Retinal pigment epithelial cell (primary cell): Measurements from ENCODE around the gene NOTCH2NLA.
"Not testable (repeated sequence)": the region's sequence is repeated elsewhere in the genome, so short reads cannot be mapped to it uniquely, and the experiment has no call there.

Experiments used
- DNase-seq: peaks from one replicate; pipeline ENCODE4 v3.0.0-alpha.2; 2010; ENCODE audit warnings: low read depth
- H3K4me3 ChIP-seq: 2 replicates; pipeline ENCODE4 v1.5.1; 2011; ENCODE audit warnings: mild to moderate bottlenecking, low read length, control low read depth, moderate library complexity

The NOTCH2NLA gene

GRCh38 chr1:146228710-146229477 lies at the start of gene NOTCH2NLA:
Gene NOTCH2NLA, minus strand, starts transcription at chr1:146229021. Its CDS starts 39,684 bp downstream, at chr1:146189337.
- not testable (repeated sequence) for DNase-seq
- H3K4me3 ChIP-seq, result peak within 1 kb of the TSS; percentile 48

GRCh38 chr1:146278346-146278745 lies 49.5 kb upstream of the NOTCH2NLA start:
- not testable (repeated sequence) for H3K4me3 ChIP-seq, DNase-seq

- not testable (repeated sequence) for DNase-seq, H3K4me3 ChIP-seq
Observed at GRCh38 chr1:146277087-146277486, 48.3 kb upstream of the NOTCH2NLA start.

- not testable (repeated sequence) for H3K4me3 ChIP-seq, DNase-seq
Observed at GRCh38 chr1:146274083-146274482, 45.3 kb upstream of the NOTCH2NLA start.

- H3K4me3 ChIP-seq, result not testable (repeated sequence)
Observed at GRCh38 chr1:146273194-146273593, 44.4 kb upstream of the NOTCH2NLA start.

GRCh38 chr1:146272734-146273133 lies 43.9 kb upstream of the NOTCH2NLA start:
- DNase-seq, result not testable (repeated sequence)

More at GRCh38 chr1:146273194-146273593, 44.4 kb upstream of the NOTCH2NLA start:
- not testable (repeated sequence) for DNase-seq

GRCh38 chr1:146271977-146272376 lies 43.2 kb upstream of the NOTCH2NLA start:
- not testable (repeated sequence) for DNase-seq, H3K4me3 ChIP-seq

More at GRCh38 chr1:146272734-146273133, 43.9 kb upstream of the NOTCH2NLA start:
- H3K4me3 ChIP-seq, result not testable (repeated sequence)

GRCh38 chr1:146270129-146270528 lies 41.3 kb upstream of the NOTCH2NLA start:
- H3K4me3 ChIP-seq, result not testable (repeated sequence)

GRCh38 chr1:146266179-146266748 lies 37.4 kb upstream of the NOTCH2NLA start:
- not testable (repeated sequence) for DNase-seq, H3K4me3 ChIP-seq

More at GRCh38 chr1:146270129-146270528, 41.3 kb upstream of the NOTCH2NLA start:
- DNase-seq, result not testable (repeated sequence)

GRCh38 chr1:146264761-146265160 lies 35.9 kb upstream of the NOTCH2NLA start:
- not testable (repeated sequence) for H3K4me3 ChIP-seq

GRCh38 chr1:146260006-146260730 lies 31.3 kb upstream of the NOTCH2NLA start:
- DNase-seq, H3K4me3 ChIP-seq: not testable (repeated sequence)

More at GRCh38 chr1:146264761-146265160, 35.9 kb upstream of the NOTCH2NLA start:
- DNase-seq, result not testable (repeated sequence)

GRCh38 chr1:146257992-146258552 lies 29.3 kb upstream of the NOTCH2NLA start:
- not testable (repeated sequence) for H3K4me3 ChIP-seq, DNase-seq

- not testable (repeated sequence) for DNase-seq, H3K4me3 ChIP-seq
Observed at GRCh38 chr1:146254569-146255197, 25.9 kb upstream of the NOTCH2NLA start.

GRCh38 chr1:146253249-146253855 lies 24.5 kb upstream of the NOTCH2NLA start:
- not testable (repeated sequence) for H3K4me3 ChIP-seq, DNase-seq

- not testable (repeated sequence) for H3K4me3 ChIP-seq, DNase-seq
Observed at GRCh38 chr1:146251523-146251922, 22.7 kb upstream of the NOTCH2NLA start.

- not testable (repeated sequence) for H3K4me3 ChIP-seq, DNase-seq
Observed at GRCh38 chr1:146248643-146249042, 19.8 kb upstream of the NOTCH2NLA start.

GRCh38 chr1:146236626-146237025 lies 7.8 kb upstream of the NOTCH2NLA start:
- H3K4me3 ChIP-seq, DNase-seq: not testable (repeated sequence)

- H3K4me3 ChIP-seq, DNase-seq: not testable (repeated sequence)
Observed at GRCh38 chr1:146236026-146236601, 7.3 kb upstream of the NOTCH2NLA start.
